OCI-LY3 (cell line): Measurements from ENCODE around the gene ADD1.

Experiments used
- CTCF ChIP-seq: fragments of 200-600, 300-600 bp; sonication (generic); IDR thresholded peaks from 2 replicates; pipeline ENCODE4 v1.5.1; 2014; ENCODE audit warnings: antibody characterized with exemption, low read length, low read depth
- EZH2phosphoT487 ChIP-seq: fragments of 200-600 bp; shearing (Covaris generic); IDR thresholded peaks from 2 replicates; pipeline ENCODE4 v1.6.1; 2018; ENCODE audit warnings: antibody characterized with exemption, mixed run types, low read depth

- TF ChIP-seq CTCF (no peak), EZH2phosphoT487 (no peak)
These were observed 6.3 kb upstream of the ADD1 start for GRCh38 chr4:2837110-2837903.
